Ishikawa (cell line): Measurements from ENCODE around the gene CLMN.

Experiments used
- CEBPB ChIP-seq: IDR thresholded peaks from 2 replicates; pipeline ENCODE4 v1.6.1; 2012
- CREB1 ChIP-seq: IDR thresholded peaks from 2 replicates; pipeline ENCODE4 v1.6.1; 2012; ENCODE audit warnings: low read depth
- EGR1 ChIP-seq: IDR thresholded peaks from 2 replicates; pipeline ENCODE4 v1.6.1; 2012
- EP300 ChIP-seq: IDR thresholded peaks from 2 replicates; pipeline ENCODE4 v1.6.1; 2012; ENCODE audit warnings: borderline replicate concordance
- FOXM1 ChIP-seq: IDR thresholded peaks from 2 replicates; pipeline ENCODE4 v1.6.1; 2012; ENCODE audit warnings: low read depth, borderline replicate concordance
- NFIC ChIP-seq: IDR thresholded peaks from 2 replicates; pipeline ENCODE4 v1.6.1; 2012
- RAD21 ChIP-seq: IDR thresholded peaks from 2 replicates; pipeline ENCODE4 v1.6.1; 2012; ENCODE audit warnings: low read depth
- TCF12 ChIP-seq: IDR thresholded peaks from 2 replicates; pipeline ENCODE4 v1.6.1; 2012; ENCODE audit warnings: low read depth
- YY1 ChIP-seq: IDR thresholded peaks from 2 replicates; pipeline ENCODE4 v1.6.1; 2012; ENCODE audit warnings: low read depth
- TF ChIP-seq, protein P1 (sequence below): IDR thresholded peaks from 2 replicates; pipeline ENCODE4 v1.6.1; 2012; ENCODE audit warnings: low read depth, mild to moderate bottlenecking
- TF ChIP-seq, protein P2 (sequence below): IDR thresholded peaks from 2 replicates; pipeline ENCODE4 v1.6.1; 2012
- TF ChIP-seq, protein P3 (sequence below): IDR thresholded peaks from 2 replicates; pipeline ENCODE4 v1.6.1; 2012

DNA sequence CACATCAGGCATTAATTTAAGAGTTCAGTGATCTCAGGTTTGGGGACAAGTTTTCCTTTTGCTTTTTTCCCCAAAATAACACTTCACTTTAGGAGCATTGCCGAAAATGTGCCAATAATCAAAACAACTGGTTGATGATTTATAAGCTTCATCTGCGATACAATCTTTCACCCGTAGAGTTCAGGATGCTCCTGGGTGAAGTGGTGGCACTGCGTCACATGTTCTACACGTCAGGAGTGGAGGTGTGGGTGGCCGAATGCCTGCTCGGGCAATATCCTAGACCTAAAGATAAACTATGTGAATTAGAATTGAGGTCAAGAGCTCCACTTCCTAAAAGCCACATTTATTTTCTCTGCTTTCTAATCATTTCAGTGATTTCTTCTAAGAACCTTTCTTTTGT, 91.5 kb downstream of the CLMN start:
- TF ChIP-seq EP300 = no peak
- no peak for TF ChIP-seq CEBPB
- TF ChIP-seq, protein P1, sequence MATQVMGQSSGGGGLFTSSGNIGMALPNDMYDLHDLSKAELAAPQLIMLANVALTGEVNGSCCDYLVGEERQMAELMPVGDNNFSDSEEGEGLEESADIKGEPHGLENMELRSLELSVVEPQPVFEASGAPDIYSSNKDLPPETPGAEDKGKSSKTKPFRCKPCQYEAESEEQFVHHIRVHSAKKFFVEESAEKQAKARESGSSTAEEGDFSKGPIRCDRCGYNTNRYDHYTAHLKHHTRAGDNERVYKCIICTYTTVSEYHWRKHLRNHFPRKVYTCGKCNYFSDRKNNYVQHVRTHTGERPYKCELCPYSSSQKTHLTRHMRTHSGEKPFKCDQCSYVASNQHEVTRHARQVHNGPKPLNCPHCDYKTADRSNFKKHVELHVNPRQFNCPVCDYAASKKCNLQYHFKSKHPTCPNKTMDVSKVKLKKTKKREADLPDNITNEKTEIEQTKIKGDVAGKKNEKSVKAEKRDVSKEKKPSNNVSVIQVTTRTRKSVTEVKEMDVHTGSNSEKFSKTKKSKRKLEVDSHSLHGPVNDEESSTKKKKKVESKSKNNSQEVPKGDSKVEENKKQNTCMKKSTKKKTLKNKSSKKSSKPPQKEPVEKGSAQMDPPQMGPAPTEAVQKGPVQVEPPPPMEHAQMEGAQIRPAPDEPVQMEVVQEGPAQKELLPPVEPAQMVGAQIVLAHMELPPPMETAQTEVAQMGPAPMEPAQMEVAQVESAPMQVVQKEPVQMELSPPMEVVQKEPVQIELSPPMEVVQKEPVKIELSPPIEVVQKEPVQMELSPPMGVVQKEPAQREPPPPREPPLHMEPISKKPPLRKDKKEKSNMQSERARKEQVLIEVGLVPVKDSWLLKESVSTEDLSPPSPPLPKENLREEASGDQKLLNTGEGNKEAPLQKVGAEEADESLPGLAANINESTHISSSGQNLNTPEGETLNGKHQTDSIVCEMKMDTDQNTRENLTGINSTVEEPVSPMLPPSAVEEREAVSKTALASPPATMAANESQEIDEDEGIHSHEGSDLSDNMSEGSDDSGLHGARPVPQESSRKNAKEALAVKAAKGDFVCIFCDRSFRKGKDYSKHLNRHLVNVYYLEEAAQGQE = no peak
- no peak for TF ChIP-seq YY1
- no peak for TF ChIP-seq NFIC
- TF ChIP-seq RAD21 = no peak
- TF ChIP-seq, protein P2, sequence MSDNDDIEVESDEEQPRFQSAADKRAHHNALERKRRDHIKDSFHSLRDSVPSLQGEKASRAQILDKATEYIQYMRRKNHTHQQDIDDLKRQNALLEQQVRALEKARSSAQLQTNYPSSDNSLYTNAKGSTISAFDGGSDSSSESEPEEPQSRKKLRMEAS = no peak
- TF ChIP-seq EGR1 = no peak
- TF ChIP-seq FOXM1 = no peak
- no peak for TF ChIP-seq TCF12
- TF ChIP-seq, protein P3, sequence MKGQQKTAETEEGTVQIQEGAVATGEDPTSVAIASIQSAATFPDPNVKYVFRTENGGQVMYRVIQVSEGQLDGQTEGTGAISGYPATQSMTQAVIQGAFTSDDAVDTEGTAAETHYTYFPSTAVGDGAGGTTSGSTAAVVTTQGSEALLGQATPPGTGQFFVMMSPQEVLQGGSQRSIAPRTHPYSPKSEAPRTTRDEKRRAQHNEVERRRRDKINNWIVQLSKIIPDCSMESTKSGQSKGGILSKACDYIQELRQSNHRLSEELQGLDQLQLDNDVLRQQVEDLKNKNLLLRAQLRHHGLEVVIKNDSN = no peak
- TF ChIP-seq CREB1 = no peak
